ENCODE data around the gene PFDN1. TPM values are rescaled to one million over a fixed set of nuclear protein-coding genes. Genes with fewer than 3 reads are reported as not detected.
"Not testable (repeated sequence)": the region's sequence is repeated elsewhere in the genome, so short reads cannot be mapped to it uniquely, and the experiment has no call there.

PFDN1 gene
- total RNA-seq, 8 experiments from 2014 or later, result 51.1 to 98.2 (median 59.4) TPM

- in situ Hi-C loops (cut with MboI; ENCODE audit: low pct_unique_long_range_greater_than_20kb in 2 of 9, low sequenced_read_pairs in 9 of 9, unreplicated experiment in 9 of 9), result no loop called here
- ATAC-seq (replicated peaks in 6 of 8), result no peak
- Histone ChIP-seq H3K4me3 (no peak overlapping the region), H3K4me1 (replicated peaks in 1 of 2) (no peaks in the 10 kb centered on the region), H3K27ac (no peak overlapping the region)
- WGBS, 10 experiments, result 0 to 100% (median 62%) methylated on average over 1 to 2 of the region's 2 CpGs
These were observed 100.3 kb downstream of the PFDN1 start for GRCh38 chr5:140202610-140203009.

- in situ Hi-C loops (cut with MboI; ENCODE audit: low pct_unique_long_range_greater_than_20kb in 2 of 9, low sequenced_read_pairs in 9 of 9, unreplicated experiment in 9 of 9), result no loop called here
- Histone ChIP-seq H3K27ac (no peak overlapping the region), H3K4me3 (no peak overlapping the region), H3K4me1 (replicated peaks in 1 of 2) (no peaks in the 10 kb centered on the region)
- no peak for ATAC-seq (replicated peaks in 6 of 8)
- 67 to 100% (median 100%) methylated on average over 1 to 4 of the region's 4 CpGs; no CpG with 5 or more reads in 5 of the 10 experiments for WGBS, 10 experiments
These were observed 100.8 kb downstream of the PFDN1 start for GRCh38 chr5:140202078-140202477.

GRCh38 chr5:140198915-140199314 is 104.0 kb downstream of the PFDN1 start:
- in situ Hi-C loops (cut with MboI; ENCODE audit: low pct_unique_long_range_greater_than_20kb in 2 of 9, low sequenced_read_pairs in 9 of 9, unreplicated experiment in 9 of 9); H3K4me1 ChIP-seq (replicated peaks in 1 of 2); H3K27ac ChIP-seq; H3K4me3 ChIP-seq; ATAC-seq (replicated peaks in 6 of 8): not testable (repeated sequence)
- no CpG with 5 or more reads among the region's 1 CpG for WGBS, 10 experiments

GRCh38 chr5:140197023-140197422 is 105.9 kb downstream of the PFDN1 start:
- Histone ChIP-seq H3K27ac (no peak overlapping the region), H3K4me1 (replicated peaks in 1 of 2) (peaks cover 1 to 2% of the 10 kb centered on the region in 2 donors), H3K4me3 (no peak overlapping the region)
- in situ Hi-C loops (cut with MboI; ENCODE audit: low pct_unique_long_range_greater_than_20kb in 2 of 9, low sequenced_read_pairs in 9 of 9, unreplicated experiment in 9 of 9), result no loop called here
- 64 to 100% (median 95%) methylated on average over 1 to 2 of the region's 2 CpGs for WGBS, 10 experiments
- ATAC-seq (replicated peaks in 6 of 8), result no peak

GRCh38 chr5:140196115-140196814 is 106.6 kb downstream of the PFDN1 start:
- in situ Hi-C loops (cut with MboI; ENCODE audit: low pct_unique_long_range_greater_than_20kb in 2 of 9, low sequenced_read_pairs in 9 of 9, unreplicated experiment in 9 of 9), result no loop called here
- Histone ChIP-seq H3K4me1 (replicated peaks in 1 of 2) (peaks cover 7 to 9% of the 10 kb centered on the region in 2 donors), H3K4me3 (no peak overlapping the region), H3K27ac (no peak overlapping the region)
- 50 to 100% (median 91%) methylated on average over 1 to 2 of the region's 2 CpGs for WGBS, 10 experiments
- peak in 1 of 8 experiments; percentile 51 for ATAC-seq (replicated peaks in 6 of 8)

Other genes starting within 250 kb of the PFDN1 start
- gene PURA, start 189.0 kb downstream of the PFDN1 start, total RNA-seq, result 10 to 100 TPM in 4 of 8 experiments, 1 to 10 TPM in 4; 3.0 to 18.9 (median 8.0) TPM
- gene IGIP, start 177.2 kb downstream of the PFDN1 start, total RNA-seq, result 10 to 100 TPM in 1 of 8 experiments, 1 to 10 TPM in 7; 1.0 to 11.6 (median 3.5) TPM
- 100 to 1,000 TPM in 1 of 8 experiments, 10 to 100 TPM in 7; 18.8 to 102 (median 28.2) TPM for gene CYSTM1, start 127.9 kb downstream of the PFDN1 start, total RNA-seq
- gene HBEGF, start 43.5 kb upstream of the PFDN1 start, total RNA-seq, result 10 to 100 TPM in 1 of 8 experiments, 1 to 10 TPM in 5, under 1 TPM in 2; 0.54 to 36.0 (median 1.9) TPM
- under 1 TPM in 2 of 8 experiments, not detected in 6; 0.05 to 0.52 TPM for gene SLC4A9, start 57.1 kb upstream of the PFDN1 start, total RNA-seq
- gene ANKHD1, start 98.7 kb upstream of the PFDN1 start, total RNA-seq, result 100 to 1,000 TPM in 1 of 8 experiments, 10 to 100 TPM in 7; 37.0 to 110 (median 62.8) TPM
- 1 to 10 TPM; 1.2 to 7.8 (median 4.3) TPM for gene EIF4EBP3, start 244.6 kb upstream of the PFDN1 start, total RNA-seq

Measured in motor neuron (in vitro differentiated cells).